GM21528 (cell line): Measurements from ENCODE around the gene ALPP.
"Not testable (repeated sequence)": the region's sequence is repeated elsewhere in the genome, so short reads cannot be mapped to it uniquely, and the experiment has no call there.

ENCODE experiments used
- ATAC-seq: cut with Tn5 transposase; IDR thresholded peaks from one replicate; pipeline ENCODE4 v1.9.1; 2021; ENCODE audit warnings: mild to moderate bottlenecking, moderate library complexity; ENCODE audit not compliant: unreplicated experiment, low FRiP score

Gene ALPP

GRCh38 chr2:232363064-232363783 is 15.3 kb upstream of the ALPP start:
- ATAC-seq, result not testable (repeated sequence)

- no peak for ATAC-seq
Observed at GRCh38 chr2:232363784-232364615, 14.6 kb upstream of the ALPP start.

GRCh38 chr2:232364806-232365594 is 13.6 kb upstream of the ALPP start:
- ATAC-seq, result not testable (repeated sequence)

- no peak for ATAC-seq
Observed at GRCh38 chr2:232365621-232366321, 12.8 kb upstream of the ALPP start.

GRCh38 chr2:232366461-232366860 is 12.1 kb upstream of the ALPP start:
- ATAC-seq, result not testable (repeated sequence)

GRCh38 chr2:232367016-232367415 is 11.5 kb upstream of the ALPP start:
- no peak for ATAC-seq

- ATAC-seq, result no peak
Observed at GRCh38 chr2:232367591-232368233, 10.8 kb upstream of the ALPP start.

GRCh38 chr2:232368311-232368731 is 10.2 kb upstream of the ALPP start:
- ATAC-seq, result no peak

GRCh38 chr2:232369126-232369951 is 9.2 kb upstream of the ALPP start:
- ATAC-seq, result no peak

- ATAC-seq, result not testable (repeated sequence)
Observed at GRCh38 chr2:232370007-232370406, 8.5 kb upstream of the ALPP start.

GRCh38 chr2:232372231-232373208 is 6.0 kb upstream of the ALPP start:
- no peak for ATAC-seq

GRCh38 chr2:232374356-232374755 is 4.2 kb upstream of the ALPP start:
- ATAC-seq, result no peak

GRCh38 chr2:232375164-232375563 is 3.4 kb upstream of the ALPP start:
- ATAC-seq, result no peak

- no peak for ATAC-seq
Observed at GRCh38 chr2:232376260-232376659, 2.3 kb upstream of the ALPP start.

GRCh38 chr2:232376713-232377112 is 1.8 kb upstream of the ALPP start:
- ATAC-seq, result no peak

GRCh38 chr2:232377319-232377718 is 1.2 kb upstream of the ALPP start:
- no peak for ATAC-seq

- ATAC-seq, result no peak
Observed at GRCh38 chr2:232377841-232378734, 463 bp upstream of the ALPP start.
